SU-DHL-6 (cell line): Measurements from ENCODE around the gene CAPG.

Experiments used
- H2AFZ ChIP-seq: fragments of 200-600 bp; sonication (generic); 2 replicates; pipeline ENCODE4 v1.6.1; 2014; ENCODE audit warnings: low read depth, mild to moderate bottlenecking, moderate library complexity, mixed read lengths, antibody characterized with exemption, low read length; ENCODE audit not compliant: severe bottlenecking
- H3F3A ChIP-seq: fragments of 200-600 bp; shearing (Covaris generic); 2 replicates; pipeline ENCODE4 v1.6.0; 2016; ENCODE audit warnings: antibody characterized with exemption, mild to moderate bottlenecking; ENCODE audit not compliant: insufficient read depth
- H3K27ac ChIP-seq: fragments of 200-600 bp; sonication (generic); 2 replicates; pipeline ENCODE4 v1.5.1; 2016; ENCODE audit warnings: low read depth, mild to moderate bottlenecking, low read length, moderate library complexity, mixed read lengths
- H3K27me3 ChIP-seq: fragments of 200-600 bp; sonication (generic), shearing (Covaris generic); 2 replicates; pipeline ENCODE4 v1.6.0; 2014; ENCODE audit warnings: mild to moderate bottlenecking, low read length
- H3K36me3 ChIP-seq: fragments of 200-600 bp; sonication (generic); 2 replicates; pipeline ENCODE4 v1.6.1; 2014; ENCODE audit warnings: mild to moderate bottlenecking, low read length, mixed read lengths
- H3K4me2 ChIP-seq: fragments of 300-600, 200-600 bp; shearing (Covaris generic), sonication (generic); 2 replicates; pipeline ENCODE4 v1.6.0; 2014; ENCODE audit warnings: low read length, low read depth, mild to moderate bottlenecking; ENCODE audit not compliant: poor library complexity, severe bottlenecking
- H3K4me3 ChIP-seq: fragments of 200-600 bp; sonication (generic); 2 replicates; pipeline ENCODE4 v1.5.1; 2014; ENCODE audit warnings: antibody characterized with exemption, low read length, mild to moderate bottlenecking, mixed read lengths; ENCODE audit not compliant: insufficient read depth, poor library complexity, severe bottlenecking
- H3K79me2 ChIP-seq: fragments of 200-600 bp; sonication (generic); 2 replicates; pipeline ENCODE4 v1.6.1; 2014; ENCODE audit warnings: mild to moderate bottlenecking, low read length, moderate library complexity; ENCODE audit not compliant: insufficient read depth
- H3K9ac ChIP-seq: fragments of 200-600 bp; sonication (generic); 2 replicates; pipeline ENCODE4 v1.7.0; 2014; ENCODE audit warnings: mild to moderate bottlenecking, low read length
- H3K9me2 ChIP-seq: fragments of 200-600 bp; sonication (generic); replicated peaks from 2 replicates; pipeline ENCODE4 v1.6.1; 2014; ENCODE audit warnings: low read length; ENCODE audit not compliant: insufficient read depth
- H3K9me3 ChIP-seq: fragments of 200-600 bp; sonication (generic); 2 replicates; pipeline ENCODE4 v1.6.1; 2014; ENCODE audit warnings: low read length, mixed read lengths; ENCODE audit not compliant: insufficient read depth
- H4K20me1 ChIP-seq: fragments of 200-600 bp; sonication (generic); 2 replicates; pipeline ENCODE4 v1.6.1; 2014; ENCODE audit warnings: low read depth, mild to moderate bottlenecking, antibody characterized with exemption, low read length, moderate library complexity, mixed read lengths
- CTCF ChIP-seq: fragments of 200-600 bp; sonication (generic); IDR thresholded peaks from one replicate; pipeline ENCODE4 v1.5.1; 2017; ENCODE audit warnings: antibody characterized with exemption, mild to moderate bottlenecking, low read length, moderate library complexity; ENCODE audit not compliant: insufficient read depth, poor library complexity, severe bottlenecking
- EZH2phosphoT487 ChIP-seq: fragments of 200-600 bp; sonication (generic), shearing (Covaris generic); conservative IDR thresholded peaks from 2 replicates; pipeline ENCODE4 v1.6.1; 2018; ENCODE audit warnings: mild to moderate bottlenecking, antibody characterized with exemption, low read length, moderate library complexity, mixed read lengths

The CAPG gene

GRCh38 chr2:85457877-85458316 lies 47.7 kb upstream of the CAPG start:
- Histone ChIP-seq H3K36me3 (no peaks in the 10 kb centered on the region), H4K20me1 (no peaks in the 10 kb centered on the region), H3K27me3 (no peaks in the 10 kb centered on the region), H3K9ac (no peak overlapping the region), H3K9me3 (no peaks in the 10 kb centered on the region), H3K4me3 (no peak overlapping the region), H3K4me2 (no peak overlapping the region), H3K9me2 (no peaks in the 10 kb centered on the region), H2AFZ (no peak overlapping the region), H3F3A (no peaks in the 10 kb centered on the region), H3K79me2 (no peaks in the 10 kb centered on the region), H3K27ac (no peak overlapping the region)
- TF ChIP-seq EZH2phosphoT487, result no peak
- no peak for TF ChIP-seq CTCF

GRCh38 chr2:85457043-85457442 lies 46.9 kb upstream of the CAPG start:
- no peaks in the 10 kb centered on the region for H3K36me3 ChIP-seq
- no peak overlapping the region for H3K27ac ChIP-seq
- no peak for TF ChIP-seq CTCF
- no peak overlapping the region for H3K9ac ChIP-seq
- H3K9me2 ChIP-seq, result no peaks in the 10 kb centered on the region
- H3K4me2 ChIP-seq, result no peak overlapping the region
- no peaks in the 10 kb centered on the region for H3K79me2 ChIP-seq
- H3K9me3 ChIP-seq, result no peaks in the 10 kb centered on the region
- no peaks in the 10 kb centered on the region for H3F3A ChIP-seq
- no peak overlapping the region for H2AFZ ChIP-seq
- no peaks in the 10 kb centered on the region for H3K27me3 ChIP-seq
- no peaks in the 10 kb centered on the region for H4K20me1 ChIP-seq
- H3K4me3 ChIP-seq, result no peak overlapping the region

- H3K9me2 ChIP-seq, result no peaks in the 10 kb centered on the region
- H3K27me3 ChIP-seq, result no peaks in the 10 kb centered on the region
- TF ChIP-seq CTCF (no peak), EZH2phosphoT487 (no peak)
- H4K20me1 ChIP-seq, result no peaks in the 10 kb centered on the region
- H3K4me2 ChIP-seq, result no peak overlapping the region
- no peak overlapping the region for H3K4me3 ChIP-seq
- H3K79me2 ChIP-seq, result no peaks in the 10 kb centered on the region
- H3K9me3 ChIP-seq, result no peaks in the 10 kb centered on the region
- no peaks in the 10 kb centered on the region for H3K36me3 ChIP-seq
- no peaks in the 10 kb centered on the region for H3F3A ChIP-seq
- H2AFZ ChIP-seq, result no peak overlapping the region
- no peak overlapping the region for H3K9ac ChIP-seq
- no peak overlapping the region for H3K27ac ChIP-seq
These were observed 45.5 kb upstream of the CAPG start for GRCh38 chr2:85455552-85456090.

- H3K36me3 ChIP-seq, result no peaks in the 10 kb centered on the region
- no peaks in the 10 kb centered on the region for H3K9me3 ChIP-seq
- no peak overlapping the region for H3K9ac ChIP-seq
- H2AFZ ChIP-seq, result no peak overlapping the region
- H4K20me1 ChIP-seq, result no peaks in the 10 kb centered on the region
- no peaks in the 10 kb centered on the region for H3K79me2 ChIP-seq
- TF ChIP-seq CTCF, result no peak
- no peak for TF ChIP-seq EZH2phosphoT487
- H3F3A ChIP-seq, result no peaks in the 10 kb centered on the region
- no peak overlapping the region for H3K4me3 ChIP-seq
- H3K4me2 ChIP-seq, result no peak overlapping the region
- no peak overlapping the region for H3K27ac ChIP-seq
- no peaks in the 10 kb centered on the region for H3K9me2 ChIP-seq
- H3K27me3 ChIP-seq, result no peaks in the 10 kb centered on the region
These were observed 43.4 kb upstream of the CAPG start for GRCh38 chr2:85453571-85453970.
